Left lung (tissue), 14 donors: ENCODE results near the gene TRPM3. TPM values are rescaled to one million over a fixed set of nuclear protein-coding genes. Genes with fewer than 3 reads are reported as not detected.

Experiments used
- ATAC-seq: fragments of 200-7000 bp; cut with Tn5 transposase; one replicate; pipeline ENCODE4 v1.9.1; 2020; ENCODE audit warnings: moderate library complexity
- DNase-seq, 4 donors: peaks; one replicate each; pipeline ENCODE4 v3.0.0-alpha.2; 2013 to 2020
- H3K27ac ChIP-seq, 2 donors: fragments of 200-600 bp; sonication (generic) in 1 of 2; one replicate each; pipeline versions ENCODE4 v1.5.0 to v1.8.0; 2020 to 2021
- H3K27me3 ChIP-seq, 2 donors: fragments of 200-600 bp; sonication (generic) in 1 of 2; one replicate each; pipeline versions ENCODE4 v1.5.0 to v1.8.0; 2020 to 2021
- H3K36me3 ChIP-seq, 2 donors: fragments of 200-600 bp; sonication (generic) in 1 of 2; one replicate each; pipeline versions ENCODE4 v1.5.0 to v1.8.0; 2020 to 2021
- H3K4me1 ChIP-seq, 2 donors: fragments of 200-600 bp; one replicate each; pipeline ENCODE4 v1.8.0; 2021
- H3K4me3 ChIP-seq, 2 donors: fragments of 200-600 bp; sonication (generic) in 1 of 2; one replicate each; pipeline versions ENCODE4 v1.5.0 to v1.8.0; 2020 to 2021; ENCODE audit warnings: mild to moderate bottlenecking in 1 of 2
- H3K9me3 ChIP-seq, 2 donors: fragments of 200-600 bp; sonication (generic) in 1 of 2; one replicate each; pipeline versions ENCODE4 v1.5.0 to v1.8.0; 2020 to 2021
- intact Hi-C, 2 donors: fragments of 100-400 bp; cut with DNase I; formaldehyde crosslinking; loops; one replicate each; pipeline versions ENCODE4 v1.11.2 to v1.14.2; 2022
- long read RNA-seq, 12 donors: library from polyadenylated mRNA in 2 of 12; unstranded in 2 of 12; transcript quantifications; one replicate each; pipeline ENCODE4 v2.0.0 and lab custom pipeline, GENCODE V29; 2019 to 2026
- polyA plus RNA-seq, 6 donors: library from polyadenylated mRNA; unstranded; fragments of 120-200 nt; gene quantifications; one replicate each; pipeline ENCODE4 v1.2.1, GENCODE V29; 2013; ENCODE audit not compliant: insufficient read length in 6 of 6
- total RNA-seq, 2 donors: library from RNA; stranded (reverse); fragmentation: NEBNext Ultra II Directional; extraction: Animal tissue kit (Norgen Biotek cat#: 25700); gene quantifications; one replicate each; pipeline ENCODE4 v1.2.1, GENCODE V29; 2021
- TF ChIP-seq, protein P1 (sequence below), 2 donors: fragments of 200-600 bp; sonication (generic) in 1 of 2; IDR thresholded peaks; one replicate each; pipeline versions ENCODE4 v1.5.0 to v1.8.0; 2021; ENCODE audit warnings: antibody characterized with exemption in 2 of 2
- donor health status: DM: no; HTN: yes; CAD: no.
- donor health status: DM: no; HTN: no; CAD: no.

Gene TRPM3
- under 1 TPM; 0.17 to 0.21 TPM for total RNA-seq
- polyA plus RNA-seq: 1 to 10 TPM in 5 of 6 donors, under 1 TPM in 1; 0.85 to 2.1 (median 1.3) TPM
- long read RNA-seq, donor 1: 0 reads
- long read RNA-seq, donor 2: 0 reads
- long read RNA-seq, donor 3: 0 reads
- long read RNA-seq, donor 4, partial matches to known transcripts: 0 of 1 reads
- long read RNA-seq, donor 4, other reads (novel, unspliced or antisense): 1 of 1 reads
- long read RNA-seq, donor 5: 0 reads
- long read RNA-seq, donor 6: 0 reads
- long read RNA-seq, donor 7: 0 reads
- long read RNA-seq, donor 8: 0 reads
- long read RNA-seq, donor 9: 0 reads
- long read RNA-seq, donor 10: 0 reads
- long read RNA-seq, donor 11, partial matches to known transcripts: 10 of 10 reads
- long read RNA-seq, donor 11, other reads (novel, unspliced or antisense): 0 of 10 reads
- long read RNA-seq, donor 12: 0 reads

GRCh38 chr9:71121275-71122021 is at the start of gene TRPM3:
TRPM3 (minus strand) TSS chr9:71121621; CDS start chr9:71121354, 267 bp downstream.
- Histone ChIP-seq H3K27ac (no peak within 1 kb of the TSS), H3K4me3 (no peak within 1 kb of the TSS), H3K27me3 (peaks cover 0 to 21% of the 10 kb centered on the region in 2 donors), H3K4me1 (no peaks in the 10 kb centered on the region), H3K9me3 (no peaks in the 10 kb centered on the region), H3K36me3 (no peaks in the 10 kb centered on the region)
- intact Hi-C loops: no loop called here
- peak in 1 of 4 donors; percentile 45 for DNase-seq
- TF ChIP-seq, protein P1, sequence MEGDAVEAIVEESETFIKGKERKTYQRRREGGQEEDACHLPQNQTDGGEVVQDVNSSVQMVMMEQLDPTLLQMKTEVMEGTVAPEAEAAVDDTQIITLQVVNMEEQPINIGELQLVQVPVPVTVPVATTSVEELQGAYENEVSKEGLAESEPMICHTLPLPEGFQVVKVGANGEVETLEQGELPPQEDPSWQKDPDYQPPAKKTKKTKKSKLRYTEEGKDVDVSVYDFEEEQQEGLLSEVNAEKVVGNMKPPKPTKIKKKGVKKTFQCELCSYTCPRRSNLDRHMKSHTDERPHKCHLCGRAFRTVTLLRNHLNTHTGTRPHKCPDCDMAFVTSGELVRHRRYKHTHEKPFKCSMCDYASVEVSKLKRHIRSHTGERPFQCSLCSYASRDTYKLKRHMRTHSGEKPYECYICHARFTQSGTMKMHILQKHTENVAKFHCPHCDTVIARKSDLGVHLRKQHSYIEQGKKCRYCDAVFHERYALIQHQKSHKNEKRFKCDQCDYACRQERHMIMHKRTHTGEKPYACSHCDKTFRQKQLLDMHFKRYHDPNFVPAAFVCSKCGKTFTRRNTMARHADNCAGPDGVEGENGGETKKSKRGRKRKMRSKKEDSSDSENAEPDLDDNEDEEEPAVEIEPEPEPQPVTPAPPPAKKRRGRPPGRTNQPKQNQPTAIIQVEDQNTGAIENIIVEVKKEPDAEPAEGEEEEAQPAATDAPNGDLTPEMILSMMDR (IDR thresholded peaks at IDR 0.05): no peak
- ATAC-seq: no peak

- Histone ChIP-seq H3K4me1 (no peaks in the 10 kb centered on the region), H3K9me3 (peaks cover 0 to 5% of the 10 kb centered on the region in 2 donors), H3K27me3 (no peaks in the 10 kb centered on the region), H3K36me3 (no peaks in the 10 kb centered on the region), H3K4me3 (no peak overlapping the region), H3K27ac (no peak overlapping the region)
- DNase-seq (no peak), ATAC-seq (no peak)
- TF ChIP-seq, protein P1 (IDR thresholded peaks at IDR 0.05): no peak
- intact Hi-C loops: no loop called here
Measured at GRCh38 chr9:71168418-71168817, 47.0 kb upstream of the TRPM3 start.

DNA sequence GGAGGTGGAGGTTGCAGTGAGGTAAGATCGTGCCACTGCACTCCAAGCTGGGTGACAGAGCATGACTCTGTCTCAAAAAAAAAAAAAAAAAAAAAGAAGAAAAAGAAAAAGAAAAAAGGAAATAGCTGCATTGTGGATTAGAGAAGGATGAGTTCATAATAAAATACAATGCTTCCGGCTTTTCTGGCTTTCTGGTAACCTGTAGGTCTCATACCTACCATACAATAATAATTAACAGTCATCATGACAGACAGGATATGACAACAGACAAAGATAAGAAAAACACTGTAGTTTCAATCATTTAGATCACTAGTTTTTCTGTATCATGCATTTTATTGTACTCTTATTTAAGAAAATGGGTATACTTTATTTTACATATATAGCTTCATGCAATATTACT is 40.7 kb upstream of the TRPM3 start:
- DNase-seq (no peak), ATAC-seq (no peak)
- no peak overlapping the region for H3K27ac ChIP-seq
- TF ChIP-seq, protein P1 (IDR thresholded peaks at IDR 0.05): no peak
- no peak overlapping the region for H3K4me3 ChIP-seq
- H3K4me1 ChIP-seq: no peaks in the 10 kb centered on the region
- no peaks in the 10 kb centered on the region for H3K27me3 ChIP-seq
- intact Hi-C loops: no loop called here
- H3K9me3 ChIP-seq: no peaks in the 10 kb centered on the region
- no peaks in the 10 kb centered on the region for H3K36me3 ChIP-seq

DNA sequence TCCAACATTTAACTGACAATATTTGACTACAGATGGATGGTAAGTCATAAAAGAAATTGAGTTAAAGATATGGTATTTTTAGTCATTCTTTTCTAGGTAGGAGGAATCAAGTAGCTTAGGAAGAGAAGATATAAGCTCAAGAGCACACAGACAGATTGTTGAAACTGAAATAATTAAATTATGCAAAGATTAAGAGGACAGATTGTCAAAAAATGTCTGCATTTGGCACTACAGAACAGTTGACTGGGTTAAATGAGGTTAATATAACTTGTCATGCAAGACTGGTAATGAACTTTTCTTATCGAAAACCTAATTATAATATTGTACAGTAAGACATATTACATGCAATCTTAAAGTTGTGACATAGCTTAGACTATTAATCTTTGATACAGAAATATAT is 36.3 kb upstream of the TRPM3 start:
- no peaks in the 10 kb centered on the region for H3K9me3 ChIP-seq
- H3K4me3 ChIP-seq: no peak overlapping the region
- TF ChIP-seq, protein P1 (IDR thresholded peaks at IDR 0.05): no peak
- ATAC-seq (no peak), DNase-seq (no peak)
- intact Hi-C loops: no loop called here
- no peaks in the 10 kb centered on the region for H3K27me3 ChIP-seq
- no peaks in the 10 kb centered on the region for H3K4me1 ChIP-seq
- H3K36me3 ChIP-seq: no peaks in the 10 kb centered on the region
- no peak overlapping the region for H3K27ac ChIP-seq

GRCh38 chr9:71147368-71147767 is 25.9 kb upstream of the TRPM3 start:
- peak; percentile 92 for ATAC-seq
- no peaks in the 10 kb centered on the region for H3K27me3 ChIP-seq
- no peaks in the 10 kb centered on the region for H3K4me1 ChIP-seq
- peaks cover 0 to 5% of the 10 kb centered on the region in 2 donors for H3K9me3 ChIP-seq
- H3K27ac ChIP-seq: no peak overlapping the region
- intact Hi-C loops: no loop called here
- TF ChIP-seq, protein P1 (IDR thresholded peaks at IDR 0.05): no peak
- DNase-seq: no peak
- H3K4me3 ChIP-seq: no peak overlapping the region
- no peaks in the 10 kb centered on the region for H3K36me3 ChIP-seq
